Measurements from ENCODE around the gene CD209.
"Not testable (repeated sequence)": the region's sequence is repeated elsewhere in the genome, so short reads cannot be mapped to it uniquely, and the experiment has no call there.

CD209 gene, protein sequence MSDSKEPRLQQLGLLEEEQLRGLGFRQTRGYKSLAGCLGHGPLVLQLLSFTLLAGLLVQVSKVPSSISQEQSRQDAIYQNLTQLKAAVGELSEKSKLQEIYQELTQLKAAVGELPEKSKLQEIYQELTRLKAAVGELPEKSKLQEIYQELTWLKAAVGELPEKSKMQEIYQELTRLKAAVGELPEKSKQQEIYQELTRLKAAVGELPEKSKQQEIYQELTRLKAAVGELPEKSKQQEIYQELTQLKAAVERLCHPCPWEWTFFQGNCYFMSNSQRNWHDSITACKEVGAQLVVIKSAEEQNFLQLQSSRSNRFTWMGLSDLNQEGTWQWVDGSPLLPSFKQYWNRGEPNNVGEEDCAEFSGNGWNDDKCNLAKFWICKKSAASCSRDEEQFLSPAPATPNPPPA

DNA sequence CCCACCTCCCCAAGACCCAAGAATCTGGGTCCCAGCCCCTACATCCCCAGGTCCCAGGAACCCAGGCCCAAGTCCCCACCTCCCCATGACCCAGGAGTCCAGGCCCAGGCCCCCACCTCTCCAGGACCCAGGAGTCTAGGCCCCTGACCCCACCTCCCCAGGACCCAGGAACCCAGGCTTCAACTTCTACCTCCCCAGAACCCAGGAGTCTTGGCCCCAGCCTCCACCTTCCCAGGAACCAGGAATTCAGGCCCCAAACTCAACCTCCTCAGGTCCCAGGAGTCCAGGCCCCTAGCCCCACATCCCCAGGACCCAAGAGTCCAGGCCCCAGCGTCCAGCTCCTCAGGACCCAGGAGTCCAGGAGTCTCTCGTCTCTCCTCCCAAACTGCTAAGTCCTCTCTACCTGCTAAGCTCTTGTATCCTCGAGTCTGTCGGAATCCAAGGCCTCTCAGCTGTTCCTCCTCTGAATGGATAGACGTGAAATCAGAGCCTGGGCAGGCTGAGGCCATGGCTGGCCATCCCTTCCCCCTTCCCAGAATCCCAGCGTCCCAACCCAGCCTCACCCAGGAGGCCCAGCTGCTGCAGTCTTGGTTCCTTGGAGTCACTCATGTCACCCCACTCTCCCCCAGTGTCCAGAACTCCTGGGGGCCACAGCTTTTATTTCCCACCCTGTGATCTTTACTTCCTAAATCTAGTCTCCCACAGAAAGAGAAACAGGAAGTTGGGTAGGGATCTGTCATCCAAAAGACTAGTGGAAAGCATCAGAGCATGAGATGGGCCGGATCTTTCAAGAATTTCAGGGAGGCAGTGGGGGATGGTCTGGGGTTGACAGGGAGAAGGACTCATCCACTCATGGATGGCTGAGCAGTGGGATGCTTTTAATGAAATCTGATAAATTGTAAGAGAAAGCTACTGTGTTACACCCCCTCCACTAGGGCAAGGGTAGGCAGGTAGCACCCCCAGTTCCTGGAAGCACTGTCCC, at the start of gene CD209:
Gene CD209, minus strand, starts transcription at position 632 of the 982 bp plus-strand sequence. Its CDS starts 23 bp downstream, at position 609.
- no peak for DNase-seq (ENCODE audit: low read depth in 2 of 2)

DNA sequence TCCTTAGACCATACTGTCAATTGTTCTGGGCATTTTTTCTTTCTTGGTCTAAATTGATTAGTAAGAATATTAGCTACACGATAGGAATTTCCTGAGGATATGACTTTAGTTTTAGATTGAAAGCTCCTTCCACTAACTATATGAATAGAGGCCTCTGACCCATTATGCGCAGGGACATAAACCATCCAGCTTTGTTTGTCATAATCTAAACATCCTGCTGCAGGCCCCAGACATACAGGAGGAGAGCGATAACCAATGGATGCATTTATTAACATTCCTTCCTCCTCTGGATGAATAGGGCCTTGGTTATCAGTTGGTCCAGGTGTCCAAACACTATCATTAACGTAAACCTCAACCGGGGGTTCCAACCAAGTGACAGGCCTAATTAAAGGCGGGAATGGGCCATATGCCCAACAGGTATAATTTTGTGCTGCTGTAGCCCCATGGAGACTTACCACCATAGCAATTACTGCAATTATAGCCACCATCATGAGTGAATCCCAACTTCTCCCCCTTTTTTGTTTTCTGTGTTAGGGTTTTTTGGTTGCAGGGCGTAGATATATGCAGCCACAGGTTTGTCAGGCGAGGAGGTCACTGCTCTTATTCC, 48.3 kb upstream of the CD209 start:
- no peak for DNase-seq (ENCODE audit: low read depth in 2 of 2)

DNA sequence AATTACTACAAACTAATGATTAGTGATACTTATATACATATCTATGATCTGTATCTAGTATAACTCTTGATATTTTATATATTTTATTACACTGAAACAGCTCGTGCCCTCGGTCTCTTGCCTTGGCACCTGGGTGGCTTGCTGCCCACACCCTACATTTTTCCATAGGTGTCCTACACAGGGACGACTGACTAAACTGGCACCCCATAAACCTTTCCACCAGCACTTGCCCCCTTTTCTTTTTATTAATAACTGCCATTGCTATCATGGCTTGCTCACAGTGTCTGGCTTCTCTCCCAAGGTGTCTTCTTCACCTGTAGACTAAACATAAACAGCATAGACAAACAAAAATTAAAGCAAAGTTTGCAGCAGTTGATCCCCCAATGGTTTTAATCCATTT, 46.2 kb upstream of the CD209 start:
- DNase-seq (ENCODE audit: low read depth in 2 of 2), result no peak

DNA sequence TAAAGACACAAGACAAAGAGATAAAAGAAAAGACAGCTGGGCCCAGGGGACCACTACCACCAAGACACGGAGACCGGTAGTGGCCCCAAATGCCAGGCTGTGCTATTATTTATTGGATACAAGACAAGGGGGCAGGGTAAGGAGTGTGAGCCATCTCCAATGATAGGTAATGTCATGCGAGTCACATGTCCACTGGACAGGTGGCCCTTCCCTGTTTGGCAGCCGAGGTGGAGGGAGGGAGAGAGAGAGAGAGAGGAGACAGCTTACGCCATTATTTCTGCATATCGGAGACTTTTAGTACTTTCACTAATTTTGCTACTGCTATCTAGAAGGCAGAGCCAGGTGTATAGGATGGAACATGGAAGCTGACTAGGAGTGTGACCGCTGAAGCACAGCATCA, 45.4 kb upstream of the CD209 start:
- DNase-seq (ENCODE audit: low read depth in 2 of 2), result not testable (repeated sequence)

DNA sequence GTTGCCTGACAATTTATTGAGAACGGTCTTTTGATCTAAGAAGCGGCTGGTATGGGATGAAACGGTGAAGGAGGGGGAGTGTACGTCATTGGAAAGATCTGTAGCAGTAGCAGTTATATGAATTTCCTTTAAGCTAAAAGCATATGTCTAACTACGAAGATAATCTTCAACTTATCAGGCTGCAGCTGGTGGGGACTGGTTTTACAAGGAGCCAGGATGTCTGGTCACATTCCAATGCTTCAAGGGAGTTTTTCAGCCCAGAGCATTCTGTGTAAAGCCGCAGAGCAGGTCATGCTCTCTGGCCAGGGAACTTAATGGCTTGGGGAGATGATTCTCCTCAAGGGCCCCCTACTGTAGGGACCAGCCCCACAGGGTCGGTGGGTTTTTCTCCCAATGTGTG, 44.9 kb upstream of the CD209 start:
- no peak for DNase-seq (ENCODE audit: low read depth in 2 of 2)

DNA sequence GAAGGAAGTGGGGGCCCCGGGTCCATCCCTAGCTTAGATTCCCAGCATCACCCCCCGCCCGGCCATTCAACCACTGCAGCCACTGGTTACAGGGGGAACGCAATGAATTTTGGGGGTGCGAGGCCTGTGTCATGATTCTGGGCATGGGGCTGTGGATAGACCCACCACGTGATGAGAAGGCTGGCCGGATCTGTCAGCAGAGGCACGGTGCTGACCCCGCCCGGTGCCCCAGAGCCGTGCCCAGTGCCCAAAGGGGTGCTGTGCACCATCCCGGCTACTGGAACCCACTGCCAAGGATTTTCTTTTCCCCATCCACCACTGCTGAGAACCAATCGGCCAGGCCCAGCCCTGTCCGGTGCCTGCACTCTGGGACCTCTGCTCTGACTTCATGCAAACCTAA, 43.1 kb upstream of the CD209 start:
- DNase-seq (ENCODE audit: low read depth in 2 of 2), result no peak

DNA sequence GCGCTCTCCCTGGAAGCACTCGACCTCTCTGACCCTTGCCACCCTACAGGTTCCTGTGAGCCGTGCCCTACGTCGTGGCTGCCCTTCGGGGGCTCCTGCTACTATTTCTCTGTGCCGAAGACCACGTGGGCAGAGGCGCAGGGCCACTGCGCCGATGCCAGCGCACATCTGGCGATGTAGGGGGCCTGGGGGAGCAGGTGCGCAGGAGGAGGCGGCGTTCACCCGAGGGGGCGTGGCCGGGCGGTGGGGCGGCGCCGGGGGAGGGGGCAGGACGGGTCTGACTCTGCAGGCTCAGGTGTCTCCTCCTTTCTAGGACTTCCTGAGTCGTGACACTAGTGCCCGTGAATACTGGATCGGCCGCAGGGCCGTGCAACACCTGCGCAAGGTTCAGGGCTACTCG, 42.1 kb upstream of the CD209 start:
- DNase-seq (ENCODE audit: low read depth in 2 of 2), result no peak

DNA sequence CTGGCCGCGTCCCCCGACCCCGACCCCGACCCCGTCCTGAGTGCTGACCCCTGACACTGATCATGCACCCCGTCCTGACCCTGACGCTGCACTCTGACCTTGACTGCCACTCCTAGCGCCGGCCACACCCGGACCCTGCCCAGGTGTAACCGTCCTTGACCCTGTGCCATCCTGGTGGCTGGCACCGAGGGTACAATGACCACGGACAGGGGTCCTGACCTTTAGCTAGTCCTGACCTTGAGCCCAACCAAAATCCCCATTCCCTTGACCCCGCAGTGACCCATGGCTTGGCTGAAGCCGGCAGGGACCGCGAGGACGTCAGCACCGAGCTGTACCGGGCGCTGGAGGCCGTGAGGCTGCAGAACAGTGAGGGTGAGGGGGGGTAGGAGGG, 41.6 kb upstream of the CD209 start:
- DNase-seq (ENCODE audit: low read depth in 2 of 2), result no peak

DNA sequence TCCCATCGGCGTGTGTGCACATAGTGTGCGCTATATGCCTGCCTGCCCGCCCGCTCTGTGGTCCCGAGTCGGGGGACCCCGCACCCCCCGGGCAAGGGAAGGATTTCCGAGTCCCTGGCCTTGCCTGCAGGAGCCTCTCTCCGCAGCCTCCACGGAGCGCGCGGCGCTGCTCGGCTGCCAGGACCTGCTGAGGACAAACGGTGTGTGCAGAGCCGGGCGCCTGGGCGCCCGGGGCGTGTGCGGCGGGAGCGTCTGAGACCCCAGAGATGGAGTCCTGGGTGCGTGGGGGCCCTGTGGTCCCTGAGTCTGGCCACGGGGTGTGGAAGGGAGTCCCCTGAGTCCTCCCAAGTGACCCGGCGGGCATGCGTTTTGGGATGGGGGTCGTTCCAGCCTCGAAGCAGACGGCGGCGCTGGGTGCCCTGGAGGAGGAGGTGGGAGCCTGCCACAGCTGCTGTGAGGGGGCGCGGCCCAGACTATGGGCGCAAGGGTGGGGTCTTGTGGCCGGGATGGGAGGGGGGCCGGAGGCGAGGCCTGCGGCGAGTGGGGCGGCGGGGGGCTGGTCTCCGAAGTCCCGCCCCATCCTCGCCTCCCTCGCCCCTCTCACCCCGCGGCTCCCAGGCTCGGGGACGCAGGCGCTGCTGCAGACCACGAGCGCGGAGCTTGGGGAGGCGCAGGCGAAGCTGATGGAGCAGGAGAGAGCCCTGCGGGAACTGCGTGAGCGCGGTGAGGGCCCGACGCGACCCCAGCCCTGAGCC, 41.0 kb upstream of the CD209 start:
- DNase-seq (ENCODE audit: low read depth in 2 of 2), result no peak

DNA sequence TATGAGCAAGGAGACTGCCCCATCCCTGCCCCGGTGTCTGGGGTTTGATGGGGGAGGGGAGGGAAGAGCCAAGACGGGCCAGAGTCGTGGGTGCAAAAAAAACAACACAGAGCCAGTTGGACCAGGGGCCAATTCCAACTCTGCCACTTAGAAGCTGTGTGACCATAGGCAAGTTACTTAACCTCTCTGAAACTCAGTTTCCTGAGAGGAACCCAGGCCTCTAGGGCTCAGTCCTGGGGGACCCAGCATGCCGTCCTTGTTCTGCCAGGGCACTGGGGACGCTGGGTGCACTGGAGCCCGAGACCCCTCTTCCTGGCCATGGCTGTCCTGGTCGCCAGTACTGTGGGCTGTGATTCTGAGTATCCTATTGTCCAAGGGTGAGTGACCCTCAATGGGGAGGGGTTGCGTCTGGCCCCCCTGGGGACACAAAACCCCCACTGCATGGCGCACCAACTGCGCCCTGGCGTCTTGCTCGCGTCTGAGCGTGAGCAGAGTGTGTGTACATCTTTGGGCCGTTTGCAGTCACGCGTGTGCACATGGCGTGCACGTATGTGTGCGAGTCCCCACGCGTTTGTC, 40.4 kb upstream of the CD209 start:
- no peak for DNase-seq (ENCODE audit: low read depth in 2 of 2)

DNA sequence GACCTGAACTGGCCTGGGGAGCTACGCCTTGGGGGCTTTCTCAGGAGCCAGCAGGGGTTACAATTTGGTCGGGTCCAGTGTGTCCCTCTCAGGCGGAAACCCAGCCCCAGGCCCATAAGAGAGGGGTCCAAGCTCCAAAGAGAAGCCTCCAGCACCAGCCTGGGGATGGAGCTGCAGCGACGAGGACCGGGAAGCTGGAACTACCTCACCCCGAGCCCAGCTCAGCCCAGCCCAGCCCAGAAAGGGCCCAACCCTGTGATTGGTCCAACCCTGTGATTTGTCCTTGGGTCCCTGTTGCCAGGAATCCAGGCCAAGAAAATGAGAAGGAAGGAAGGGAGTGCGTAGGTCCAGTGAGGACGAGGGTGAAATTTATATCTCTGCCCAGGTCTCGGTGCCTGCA, 39.8 kb upstream of the CD209 start:
- no peak for DNase-seq (ENCODE audit: low read depth in 2 of 2)

DNA sequence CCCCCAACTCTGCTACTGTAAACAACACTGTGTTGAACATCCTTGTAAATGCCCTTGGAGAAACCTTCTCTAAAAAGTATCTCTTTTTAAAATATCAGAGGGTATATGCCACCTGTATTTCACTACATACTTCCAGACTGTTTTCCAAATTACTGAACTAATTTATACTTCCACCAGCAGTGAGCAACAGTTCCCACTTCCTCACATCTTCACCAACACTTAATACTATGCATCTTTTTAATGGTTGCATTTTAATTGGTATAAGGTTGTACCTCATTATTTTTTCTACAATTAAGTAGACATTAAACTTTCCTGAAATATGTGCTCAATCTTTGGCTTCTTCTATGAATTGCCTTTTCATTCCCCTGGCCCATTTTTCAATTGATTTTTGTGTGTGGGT, 37.5 kb upstream of the CD209 start:
- no peak for DNase-seq (ENCODE audit: low read depth in 2 of 2)

DNA sequence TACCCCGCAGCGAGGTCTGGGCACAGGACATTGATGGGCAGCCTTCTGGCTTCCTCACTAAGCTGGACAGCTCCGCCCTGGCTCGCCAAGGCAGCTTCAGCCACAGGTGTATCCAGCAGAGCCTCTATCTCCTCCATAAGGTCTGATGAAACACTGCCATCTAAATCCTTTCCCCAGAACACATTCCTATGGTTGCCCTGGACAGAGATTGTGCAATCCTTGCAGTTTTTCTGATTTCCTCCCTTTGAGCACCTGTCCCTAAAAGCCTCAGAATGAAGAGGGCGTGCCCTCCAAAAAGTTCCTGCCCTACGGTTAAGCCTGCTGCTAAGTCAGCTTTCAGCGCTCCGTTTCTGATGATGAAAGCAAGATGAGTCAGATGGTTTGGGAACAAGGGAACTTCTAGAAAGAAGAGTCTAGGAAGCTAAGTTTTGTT, 36.7 kb upstream of the CD209 start:
- DNase-seq (ENCODE audit: low read depth in 2 of 2), result no peak

DNA sequence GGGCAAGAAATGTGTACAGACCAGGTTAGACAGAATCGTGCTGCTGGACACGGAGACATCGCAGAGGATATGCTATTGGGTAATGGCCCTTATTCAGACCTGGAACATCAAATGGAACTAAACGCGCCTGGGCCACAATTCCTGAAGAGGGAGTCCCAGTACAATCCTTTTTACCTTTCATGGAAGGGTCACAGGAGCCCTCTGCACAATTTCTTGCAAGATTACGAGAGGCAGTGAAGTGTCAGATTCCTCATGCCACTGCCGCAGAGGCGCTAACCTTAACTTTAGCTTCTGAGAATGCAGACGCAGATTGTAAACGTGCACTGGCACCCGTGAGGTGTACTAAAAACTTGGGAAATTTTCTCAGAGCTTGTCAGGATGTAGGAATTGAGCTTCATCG, 33.8 kb upstream of the CD209 start:
- no peak for DNase-seq (ENCODE audit: low read depth in 2 of 2)

DNA sequence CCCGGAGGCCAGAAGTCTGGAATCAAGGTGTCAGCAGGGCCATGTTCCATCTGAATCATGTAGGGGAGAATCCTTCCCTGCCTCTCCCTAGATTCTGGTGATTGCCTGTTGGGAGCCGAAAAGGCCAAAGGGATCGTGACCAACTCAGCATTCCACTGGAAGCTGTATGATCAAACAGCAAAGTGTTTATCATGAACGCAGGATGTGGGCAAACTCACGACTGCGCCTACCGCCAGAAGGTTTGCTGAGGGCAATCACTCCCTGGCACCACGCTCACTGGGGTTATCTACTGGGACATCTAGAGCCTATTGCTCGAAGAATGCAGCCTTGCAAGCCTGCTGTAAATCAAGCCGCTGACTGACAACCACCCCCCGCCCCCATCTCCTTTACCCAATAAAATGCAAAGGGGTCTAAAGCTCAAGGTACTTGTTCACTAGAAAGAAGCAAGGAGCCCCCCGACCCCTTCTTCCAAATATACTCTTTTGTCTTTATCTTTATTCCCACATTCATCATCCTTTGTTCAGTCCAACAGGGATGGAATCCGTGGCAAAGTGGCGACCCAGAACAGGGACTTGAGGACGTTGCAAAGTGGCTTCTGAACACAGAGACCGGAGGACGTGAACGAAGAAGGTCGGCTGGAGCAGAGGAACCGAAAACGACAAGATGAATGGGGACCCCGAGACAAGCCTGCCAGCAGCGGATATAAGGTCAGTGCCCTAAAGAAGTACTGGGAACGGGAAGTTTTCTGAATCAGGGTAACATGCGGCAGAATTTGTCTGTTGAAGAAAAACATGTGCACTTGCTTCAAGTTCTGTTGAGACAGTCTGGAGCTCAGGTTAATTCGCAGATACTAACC, 32.5 kb upstream of the CD209 start:
- no peak for DNase-seq (ENCODE audit: low read depth in 2 of 2)

DNA sequence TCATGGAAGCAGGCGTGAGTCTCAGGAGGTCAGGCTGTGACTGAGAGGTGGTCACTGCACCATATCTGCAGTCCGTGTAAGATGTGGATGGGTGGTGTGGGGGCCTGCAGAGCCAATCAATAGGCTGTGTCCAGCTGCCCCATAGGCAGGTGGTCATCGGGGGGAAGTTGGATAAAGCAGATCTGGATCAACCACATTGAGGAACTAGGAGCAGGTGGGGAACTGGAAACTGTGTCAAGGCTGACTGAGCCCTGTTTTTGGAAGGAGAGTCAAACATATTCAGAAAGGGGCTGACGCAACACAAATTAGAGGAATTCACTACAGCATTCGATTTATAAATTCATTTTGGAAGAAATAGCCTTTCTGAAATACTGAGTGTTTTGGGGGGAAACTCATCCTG, 30.7 kb upstream of the CD209 start:
- DNase-seq (ENCODE audit: low read depth in 2 of 2), result no peak

DNA sequence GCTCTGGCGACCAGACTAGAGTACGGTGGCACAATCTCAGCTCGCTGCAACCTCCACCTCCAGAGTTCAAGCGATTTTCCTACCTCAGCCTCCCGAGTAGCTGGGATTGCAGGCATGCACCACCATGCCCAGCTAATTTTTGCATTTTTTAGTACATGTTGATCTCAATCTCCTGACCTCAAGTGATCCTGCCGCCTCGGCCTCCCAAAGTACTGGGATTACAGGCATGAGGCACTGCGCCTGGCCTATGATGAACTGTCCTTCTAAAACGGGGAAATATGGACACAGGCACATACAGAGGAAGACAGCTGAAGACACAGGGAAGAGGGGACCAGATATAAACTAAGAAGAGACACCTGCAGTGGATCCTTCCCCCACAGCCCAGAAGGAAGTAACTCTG, 28.4 kb upstream of the CD209 start:
- DNase-seq (ENCODE audit: low read depth in 2 of 2), result no peak

DNA sequence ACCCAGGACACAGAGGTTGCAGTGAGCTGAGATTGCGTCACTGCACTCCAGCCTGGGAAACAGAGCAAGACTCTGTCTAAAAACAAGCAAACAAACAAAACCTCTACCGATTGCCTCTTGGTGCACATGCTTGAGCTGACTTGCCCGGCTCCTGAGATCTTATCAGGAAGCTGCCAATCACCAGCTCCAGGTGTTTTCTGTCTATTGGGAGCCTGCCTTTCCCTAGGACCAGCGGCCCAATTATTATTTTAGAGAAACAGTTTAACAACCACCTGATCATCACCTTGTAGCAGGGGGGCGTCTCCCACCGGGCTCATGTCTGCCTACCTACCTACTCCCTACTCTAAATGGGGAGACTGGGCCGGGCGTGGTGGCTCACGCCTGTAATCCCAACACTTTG, 26.5 kb upstream of the CD209 start:
- DNase-seq (ENCODE audit: low read depth in 2 of 2), result no peak

DNA sequence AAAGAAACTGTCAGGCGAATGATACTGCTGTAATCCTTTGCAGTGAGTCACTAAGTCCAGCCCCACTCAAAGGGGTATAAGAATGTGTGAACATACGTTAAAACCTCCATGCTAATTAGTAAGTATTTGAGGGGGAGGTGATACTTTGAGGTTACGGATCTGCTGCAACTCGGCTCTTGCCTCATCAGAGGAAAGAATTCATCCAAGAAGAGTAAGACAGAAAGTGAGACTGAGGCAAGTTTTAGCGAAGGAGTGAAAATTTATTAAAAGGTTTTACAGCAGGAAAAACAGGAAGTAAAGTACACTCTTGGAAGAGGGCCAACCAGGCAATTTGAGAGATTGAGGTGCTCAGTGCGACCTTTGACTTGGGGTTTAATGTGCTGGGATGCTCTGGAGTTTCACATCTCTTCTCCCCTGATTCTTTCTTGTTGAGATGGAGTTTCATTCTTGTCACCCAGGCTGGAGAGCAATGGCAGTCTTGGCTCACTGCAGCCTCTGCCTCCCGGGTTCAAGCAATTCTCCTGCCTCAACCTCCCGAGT, 25.5 kb upstream of the CD209 start:
- no peak for DNase-seq (ENCODE audit: low read depth in 2 of 2)

DNA sequence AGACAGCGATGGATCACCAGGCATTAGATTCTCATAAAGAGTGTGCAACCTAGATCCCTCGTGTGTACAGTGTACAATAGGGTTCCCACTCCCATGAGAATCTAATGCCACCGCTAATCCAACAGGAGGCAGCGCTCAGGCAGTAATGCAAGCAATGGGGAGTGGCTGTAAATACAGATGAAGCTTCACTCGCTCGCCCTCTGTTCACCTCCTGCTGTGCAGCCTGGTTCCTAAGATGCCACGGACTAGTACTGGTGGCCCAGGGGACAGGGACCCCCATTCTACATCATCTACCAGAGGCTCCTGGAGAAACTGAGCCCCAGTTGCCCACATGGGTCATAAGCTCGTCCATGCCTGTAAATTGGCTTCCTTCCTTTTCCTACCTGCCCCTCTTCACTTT, 23.7 kb upstream of the CD209 start:
- no peak for DNase-seq (ENCODE audit: low read depth in 2 of 2)

All from activated CD8-positive, alpha-beta memory T cell treated with anti-CD3 and anti-CD28 coated beads for 4 hours (primary cell).